GM19463 (cell line): Measurements from ENCODE around the gene UNC5CL.

Source experiments
- ATAC-seq: cut with Tn5 transposase; IDR thresholded peaks from one replicate; pipeline ENCODE4 v1.9.1; 2021; ENCODE audit warnings: mild to moderate bottlenecking, moderate library complexity; ENCODE audit not compliant: unreplicated experiment

UNC5CL gene

GRCh38 chr6:41039060-41039998 lies at the start of gene UNC5CL:
Gene UNC5CL (minus strand): TSS chr6:41039221. CDS start chr6:41035074, 4,147 bp downstream.
- no peak for ATAC-seq

DNA sequence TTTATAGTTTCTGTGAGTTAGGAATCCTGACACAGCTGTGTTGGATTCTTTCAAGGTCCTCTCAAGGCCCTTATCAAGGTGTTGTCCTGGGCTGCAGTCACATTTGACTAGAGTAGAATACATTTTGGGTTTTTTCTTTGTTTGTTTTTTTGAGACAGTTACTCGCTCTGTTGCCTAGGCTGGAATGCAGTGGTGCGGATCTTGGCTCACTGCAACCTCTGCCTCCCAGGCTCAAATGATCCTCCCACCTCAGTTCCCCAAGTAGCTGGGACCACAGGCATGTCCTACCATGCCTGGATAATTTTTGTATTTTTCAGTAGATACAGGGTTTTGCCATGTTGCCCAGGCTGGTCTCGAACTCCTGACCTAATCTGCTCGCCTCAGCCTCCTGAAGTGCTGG lies 49.4 kb upstream of the UNC5CL start:
- no peak for ATAC-seq

DNA sequence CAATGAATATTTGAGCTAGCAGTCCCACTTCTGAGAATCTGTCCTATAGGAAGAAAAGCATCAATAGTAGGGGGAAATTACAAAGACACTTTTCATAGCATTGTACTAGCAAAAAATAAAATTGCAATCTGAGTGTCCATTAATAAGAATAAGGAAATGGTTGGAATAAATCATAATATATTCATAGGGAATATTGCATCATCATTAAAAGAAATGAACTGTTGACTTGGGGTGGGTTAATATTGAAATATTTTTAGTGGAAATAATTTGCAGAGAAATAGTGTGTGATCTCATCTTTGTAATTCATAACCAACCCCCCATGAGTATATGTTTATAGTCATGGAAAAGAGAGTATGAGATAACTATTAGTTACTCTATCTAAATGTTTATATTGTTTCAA lies 46.2 kb upstream of the UNC5CL start:
- no peak for ATAC-seq

DNA sequence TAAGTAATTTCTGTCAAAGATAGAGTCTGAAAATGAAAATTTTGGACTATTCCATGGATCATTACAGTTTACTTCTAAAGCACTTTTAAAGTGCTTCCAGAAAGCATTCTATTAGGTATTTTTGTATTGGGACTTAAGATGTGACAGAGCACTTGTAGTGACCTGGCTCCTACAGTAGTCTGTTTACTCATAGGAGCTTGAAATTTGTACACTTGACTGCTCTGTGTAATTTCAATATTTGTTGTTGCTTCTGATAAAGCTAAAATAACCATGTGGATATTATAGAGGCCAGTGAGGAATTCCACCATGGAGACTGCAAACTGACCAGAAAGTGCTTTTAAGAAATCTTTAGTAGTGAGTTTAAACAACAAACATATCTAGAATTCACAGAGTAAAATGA lies 44.1 kb upstream of the UNC5CL start:
- no peak for ATAC-seq

GRCh38 chr6:41080621-41081020 lies 41.6 kb upstream of the UNC5CL start:
- ATAC-seq = no peak

- no peak for ATAC-seq
These were observed 40.1 kb upstream of the UNC5CL start for GRCh38 chr6:41079080-41079479.

DNA sequence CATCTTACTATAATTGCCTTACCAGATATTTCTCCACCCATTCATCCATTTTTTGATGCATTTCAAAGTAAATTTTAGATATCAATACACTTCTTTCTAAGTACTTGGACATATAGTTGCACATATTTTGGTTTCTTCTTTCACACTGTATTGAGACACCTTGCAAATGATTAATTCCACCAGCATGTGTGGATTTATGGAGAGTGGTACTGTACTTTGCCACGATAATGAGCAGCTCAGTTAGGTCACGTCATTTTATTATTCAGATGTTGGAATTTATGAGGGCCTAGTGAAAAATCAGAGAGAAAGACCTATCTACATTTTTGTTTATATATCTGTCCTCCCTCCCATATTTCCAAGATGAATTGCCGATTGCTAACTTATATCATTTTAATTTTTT lies 39.1 kb upstream of the UNC5CL start:
- no peak for ATAC-seq

DNA sequence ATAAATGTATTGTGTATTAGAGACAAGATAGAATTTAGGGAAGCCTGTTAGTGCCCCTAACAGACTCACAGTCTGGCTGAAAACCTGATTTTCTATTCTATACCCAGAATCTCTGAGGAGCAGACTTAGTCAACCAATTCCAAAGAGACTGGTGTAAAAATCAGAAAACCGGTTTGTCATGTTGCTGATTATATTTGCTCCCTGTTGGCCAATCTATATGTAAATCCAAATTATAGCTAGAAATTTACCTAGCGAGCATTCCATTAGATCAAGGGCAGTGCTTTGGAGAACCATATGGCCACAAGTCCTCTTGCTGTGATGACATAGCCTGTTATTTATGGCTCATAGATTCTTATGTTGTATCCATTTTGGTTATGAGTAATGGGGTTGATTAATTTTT lies 38.5 kb upstream of the UNC5CL start:
- no peak for ATAC-seq

GRCh38 chr6:41075651-41076626 lies 36.9 kb upstream of the UNC5CL start:
- no peak for ATAC-seq

DNA sequence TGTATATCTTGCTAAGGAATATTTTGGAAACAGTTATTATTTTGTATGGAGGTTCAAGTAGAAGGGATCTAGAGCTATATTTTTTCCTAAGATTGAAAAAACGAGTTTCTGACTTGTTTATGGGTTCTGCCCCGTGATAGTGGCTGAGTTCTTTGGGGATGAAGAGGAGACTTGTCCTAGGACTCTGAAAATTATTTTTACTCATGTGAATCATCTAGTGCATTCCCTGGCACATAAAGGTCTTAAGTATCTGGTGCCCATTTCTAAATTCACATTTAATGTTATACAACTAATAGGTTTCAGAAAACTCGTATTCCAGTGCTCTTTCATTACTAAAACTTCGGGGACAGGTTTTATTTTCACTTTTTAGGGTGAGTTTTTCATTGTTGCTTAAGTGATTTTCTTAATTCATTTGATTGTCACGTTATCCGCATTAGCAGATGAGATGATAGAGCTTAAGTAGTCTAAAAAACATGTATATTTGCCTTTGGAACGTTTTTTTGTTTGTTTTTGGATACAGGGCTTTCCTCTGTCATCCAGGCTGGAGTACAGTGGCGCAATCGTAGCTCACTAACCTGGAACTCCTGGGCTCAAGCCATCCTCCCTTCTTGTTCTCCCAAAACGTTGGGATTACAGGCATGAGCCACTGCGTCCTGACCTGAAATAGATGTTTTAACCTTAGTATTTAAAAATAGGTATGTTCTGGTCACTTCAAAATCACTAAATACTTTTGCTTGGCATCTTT lies 35.8 kb upstream of the UNC5CL start:
- ATAC-seq = no peak

- no peak for ATAC-seq
These were observed 35.1 kb upstream of the UNC5CL start for GRCh38 chr6:41073968-41074691.

DNA sequence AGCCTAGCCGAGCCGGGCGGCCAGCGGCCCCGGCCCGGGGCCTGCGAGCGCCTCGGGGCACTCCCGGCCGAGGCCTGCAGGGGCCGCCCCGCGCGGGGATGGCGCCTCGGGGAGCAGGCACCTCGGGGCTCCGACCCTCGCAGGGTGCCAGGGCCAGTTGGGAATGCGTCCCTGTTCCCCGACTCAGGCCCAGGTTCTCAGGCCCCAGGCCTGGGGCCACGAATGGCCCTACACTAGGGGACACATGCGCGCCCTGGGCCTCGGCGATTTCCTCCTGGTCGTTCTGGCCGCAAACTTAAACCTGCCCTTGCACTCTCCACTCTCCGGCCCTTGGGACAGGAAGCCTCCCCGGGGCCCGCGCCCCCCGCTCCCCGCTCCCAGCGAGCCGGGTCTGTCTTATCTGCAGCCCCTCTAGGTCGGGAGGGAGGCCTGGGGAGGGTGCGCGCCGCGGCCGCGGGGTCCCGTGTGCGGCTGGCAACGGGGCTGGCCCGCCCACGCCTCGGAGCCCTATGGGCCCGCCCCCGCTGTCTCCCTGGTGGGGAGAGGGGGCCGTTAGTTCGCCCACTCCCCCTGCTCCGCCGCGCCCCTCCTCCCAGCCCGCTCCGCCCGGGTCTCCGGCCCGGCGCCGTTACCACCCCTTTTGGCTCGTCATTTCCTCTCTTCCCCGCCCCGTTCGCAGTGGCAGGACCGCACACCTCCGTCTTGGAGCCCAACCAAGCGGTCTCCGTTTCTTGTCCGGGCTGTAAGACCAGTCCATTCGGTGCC lies 34.4 kb upstream of the UNC5CL start:
- peak; percentile 23 for ATAC-seq

DNA sequence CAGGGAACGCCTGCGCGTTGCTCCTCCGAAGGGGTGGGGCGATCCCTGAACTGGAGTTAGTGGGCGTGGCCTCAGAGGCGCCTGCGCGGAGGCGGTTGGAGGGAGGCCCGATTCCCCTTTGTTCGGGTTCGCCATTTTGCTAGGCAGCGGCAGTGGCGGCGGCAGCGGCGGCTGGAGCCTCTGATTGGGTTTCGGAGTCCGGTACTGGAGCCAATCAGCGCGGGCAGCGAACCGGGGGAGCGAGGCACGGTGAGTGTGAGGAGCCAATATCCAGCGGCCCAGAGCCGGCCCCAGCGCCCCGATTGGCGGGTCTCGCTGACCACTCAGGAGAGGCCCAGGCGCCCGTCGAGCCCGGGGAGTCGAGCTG lies 33.8 kb upstream of the UNC5CL start, which contains the start of gene NFYA:
TSS of gene NFYA (plus strand) at position 139 of the 367 bp plus-strand sequence. CDS start 6,116 bp downstream, outside the sequence.
- ATAC-seq = peak; percentile 62

- peak; percentile 63 for ATAC-seq
These were observed 33.2 kb upstream of the UNC5CL start, which contains the start of gene OARD1 for GRCh38 chr6:41071923-41072835. Gene OARD1 (minus strand): TSS chr6:41072356. CDS start chr6:41071634, 722 bp downstream.

DNA sequence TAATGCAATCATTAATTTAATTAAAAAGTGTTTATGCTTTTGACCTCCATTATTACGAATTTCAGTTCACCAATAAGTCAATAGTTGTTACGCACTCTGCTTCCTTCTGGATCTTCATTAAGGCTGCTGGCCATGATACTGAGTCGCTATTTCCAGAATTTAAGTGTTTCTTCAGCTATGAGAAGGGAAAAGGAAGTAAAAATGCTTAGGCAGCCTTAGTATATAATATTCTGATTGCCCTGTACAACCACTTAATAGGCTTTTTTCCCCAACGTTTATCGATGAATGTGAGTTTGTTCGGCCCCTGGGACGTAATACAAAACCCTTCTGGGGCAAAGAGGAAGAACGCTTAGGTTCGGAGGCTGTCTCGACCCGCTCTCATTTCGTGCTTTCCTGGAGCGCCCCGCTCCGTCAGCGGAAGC lies 32.5 kb upstream of the UNC5CL start:
- no peak for ATAC-seq

GRCh38 chr6:41066867-41067304 lies 27.9 kb upstream of the UNC5CL start:
- ATAC-seq = no peak

DNA sequence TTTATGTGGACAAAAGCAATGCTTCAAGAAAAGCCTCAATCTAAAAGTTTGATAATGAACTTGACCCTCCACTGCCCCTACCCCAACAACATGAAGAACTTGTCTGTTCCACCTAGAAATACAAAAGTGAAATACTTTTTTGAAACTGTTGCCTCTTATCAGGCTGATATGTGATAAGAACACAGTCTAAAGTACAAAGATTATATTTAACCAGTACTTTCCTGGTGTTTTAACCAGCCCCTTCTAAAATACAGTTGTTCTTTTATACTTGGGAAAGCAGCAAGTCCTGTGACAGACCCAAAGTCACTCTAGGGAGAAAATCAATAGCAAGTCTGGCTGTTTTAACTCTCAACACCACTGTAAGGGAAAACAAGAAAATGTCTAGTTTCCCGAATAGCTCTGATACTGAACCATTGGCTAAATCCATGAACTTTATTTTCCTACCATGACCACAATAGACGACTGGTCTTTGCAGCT lies 26.6 kb upstream of the UNC5CL start:
- ATAC-seq = no peak

GRCh38 chr6:41064841-41065240 lies 25.8 kb upstream of the UNC5CL start:
- ATAC-seq = no peak
